Right lung (tissue), 5 donors: ENCODE results near the gene MCM3AP. TPM values are rescaled to one million over a fixed set of nuclear protein-coding genes. Genes with fewer than 3 reads are reported as not detected.

Experiments
- DNase-seq, 2 donors: peaks; one replicate each; pipeline ENCODE4 v3.0.0-alpha.2; 2013
- polyA plus RNA-seq, 5 donors: library from polyadenylated mRNA; unstranded; fragments of 120-200 nt; gene quantifications; one replicate each; pipeline versions ENCODE4 v1.2.1 to v1.2.3, GENCODE V29; 2013; ENCODE audit warnings: inconsistent platforms in 1 of 5, low replicate concordance in 1 of 5; ENCODE audit not compliant: insufficient read length in 5 of 5, insufficient read depth in 1 of 5

Gene MCM3AP
- polyA plus RNA-seq, 5 donors, result 71.1 to 93.8 (median 77.0) TPM

GRCh38 chr21:46189213-46189958 is 96.0 kb downstream of the MCM3AP start:
- DNase-seq, result no peak

- DNase-seq, result no peak
These were observed 96.9 kb downstream of the MCM3AP start for GRCh38 chr21:46188226-46189212.

DNA sequence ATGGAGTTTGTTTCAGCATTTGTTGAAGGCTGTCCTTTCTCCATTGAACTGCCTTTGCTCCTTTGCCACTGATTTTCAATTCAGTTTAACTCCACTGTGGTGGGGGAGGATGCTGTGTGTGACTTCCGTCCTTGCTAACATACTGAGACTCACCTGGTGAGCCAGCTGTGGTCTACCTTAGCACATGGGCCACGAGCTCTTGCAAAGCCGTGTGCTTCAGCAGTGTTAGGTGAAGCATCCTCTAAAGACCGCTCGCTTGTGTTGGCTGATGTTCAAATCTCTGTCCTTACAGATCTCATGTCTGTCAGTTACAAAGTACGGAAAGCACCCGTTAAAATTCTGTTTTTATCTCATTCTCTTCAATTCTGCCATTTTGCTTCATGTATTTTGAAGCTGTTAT is 97.6 kb downstream of the MCM3AP start:
- DNase-seq, result no peak

DNA sequence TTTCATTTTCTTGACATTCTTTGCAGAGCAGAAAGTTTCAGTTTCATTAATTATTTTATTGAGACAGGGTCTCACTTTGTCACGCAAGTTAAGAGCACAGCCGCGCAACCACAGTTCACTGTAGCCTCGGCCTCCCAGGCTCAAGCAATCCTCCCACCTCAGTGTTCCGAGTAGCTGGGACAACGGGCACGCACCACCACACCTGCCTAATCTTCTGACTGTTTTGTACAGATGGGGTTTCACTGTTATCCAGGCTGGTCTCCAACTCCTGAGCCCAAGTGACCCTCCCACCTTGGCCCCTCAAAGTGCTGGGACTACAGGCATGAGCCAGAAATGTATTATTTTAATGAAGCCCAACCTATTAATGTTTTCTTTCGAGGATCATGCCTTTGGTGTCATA is 98.2 kb downstream of the MCM3AP start:
- DNase-seq, result no peak

GRCh38 chr21:46185716-46186115 is 99.7 kb downstream of the MCM3AP start:
- DNase-seq, result no peak

Other genes starting within 250 kb of the MCM3AP start
- gene COL6A2, start 187.5 kb downstream of the MCM3AP start, polyA plus RNA-seq, result 100 to 1,000 TPM; 330 to 702 (median 390) TPM
- 1 to 10 TPM; 1.2 to 2.4 (median 1.8) TPM for gene FTCD, start 130.0 kb downstream of the MCM3AP start, polyA plus RNA-seq
- 10 to 100 TPM in 3 of 5 donors, 1 to 10 TPM in 2; 7.7 to 18.6 (median 11.1) TPM for gene SPATC1L, start 101.2 kb downstream of the MCM3AP start, polyA plus RNA-seq
- 10 to 100 TPM; 27.5 to 57.9 (median 44.3) TPM for gene LSS, start 56.8 kb downstream of the MCM3AP start, polyA plus RNA-seq
- 10 to 100 TPM; 14.5 to 23.4 (median 21.3) TPM for gene YBEY, start 731 bp upstream of the MCM3AP start, polyA plus RNA-seq
- 10 to 100 TPM; 16.7 to 23.0 (median 20.4) TPM for gene C21orf58, start 38.3 kb upstream of the MCM3AP start, polyA plus RNA-seq
- 10 to 100 TPM; 27.9 to 33.4 (median 31.9) TPM for gene PCNT, start 38.5 kb upstream of the MCM3AP start, polyA plus RNA-seq
- 10 to 100 TPM; 48.0 to 68.7 (median 56.0) TPM for gene DIP2A, start 173.3 kb upstream of the MCM3AP start, polyA plus RNA-seq